VCaP (cell line): ENCODE results near the gene GLCE.

Source experiments
- H3K27ac ChIP-seq: fragments of 450-650 bp; 2 replicates; pipeline ENCODE4 v1.5.1; 2017
- TF ChIP-seq, protein P1 (sequence below): fragments of 450-650 bp; conservative IDR thresholded peaks from 2 replicates; pipeline ENCODE4 v1.5.1; 2017; ENCODE audit warnings: mild to moderate bottlenecking, moderate library complexity

GLCE gene

DNA sequence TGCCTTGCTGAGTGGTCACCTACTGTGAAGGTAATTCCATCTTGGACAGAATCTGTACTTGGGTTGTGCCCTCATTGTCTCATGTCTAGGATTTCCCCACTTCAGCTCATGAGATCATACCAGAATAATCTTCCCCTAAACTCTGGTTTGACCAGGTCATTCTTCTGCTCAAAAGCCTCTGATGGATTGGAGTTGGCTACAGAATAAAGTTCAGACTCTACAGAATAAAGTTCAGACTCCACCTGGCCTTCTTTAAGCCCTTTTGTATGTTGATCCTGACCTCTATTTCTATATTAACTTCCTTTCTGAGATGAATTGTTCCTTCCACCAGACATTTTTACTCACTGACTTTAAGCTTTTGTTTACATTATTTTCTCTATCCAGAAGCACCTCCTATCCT is 6.4 kb upstream of the GLCE start:
- TF ChIP-seq, protein P1, sequence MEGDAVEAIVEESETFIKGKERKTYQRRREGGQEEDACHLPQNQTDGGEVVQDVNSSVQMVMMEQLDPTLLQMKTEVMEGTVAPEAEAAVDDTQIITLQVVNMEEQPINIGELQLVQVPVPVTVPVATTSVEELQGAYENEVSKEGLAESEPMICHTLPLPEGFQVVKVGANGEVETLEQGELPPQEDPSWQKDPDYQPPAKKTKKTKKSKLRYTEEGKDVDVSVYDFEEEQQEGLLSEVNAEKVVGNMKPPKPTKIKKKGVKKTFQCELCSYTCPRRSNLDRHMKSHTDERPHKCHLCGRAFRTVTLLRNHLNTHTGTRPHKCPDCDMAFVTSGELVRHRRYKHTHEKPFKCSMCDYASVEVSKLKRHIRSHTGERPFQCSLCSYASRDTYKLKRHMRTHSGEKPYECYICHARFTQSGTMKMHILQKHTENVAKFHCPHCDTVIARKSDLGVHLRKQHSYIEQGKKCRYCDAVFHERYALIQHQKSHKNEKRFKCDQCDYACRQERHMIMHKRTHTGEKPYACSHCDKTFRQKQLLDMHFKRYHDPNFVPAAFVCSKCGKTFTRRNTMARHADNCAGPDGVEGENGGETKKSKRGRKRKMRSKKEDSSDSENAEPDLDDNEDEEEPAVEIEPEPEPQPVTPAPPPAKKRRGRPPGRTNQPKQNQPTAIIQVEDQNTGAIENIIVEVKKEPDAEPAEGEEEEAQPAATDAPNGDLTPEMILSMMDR = no peak
- no peak overlapping the region for H3K27ac ChIP-seq

DNA sequence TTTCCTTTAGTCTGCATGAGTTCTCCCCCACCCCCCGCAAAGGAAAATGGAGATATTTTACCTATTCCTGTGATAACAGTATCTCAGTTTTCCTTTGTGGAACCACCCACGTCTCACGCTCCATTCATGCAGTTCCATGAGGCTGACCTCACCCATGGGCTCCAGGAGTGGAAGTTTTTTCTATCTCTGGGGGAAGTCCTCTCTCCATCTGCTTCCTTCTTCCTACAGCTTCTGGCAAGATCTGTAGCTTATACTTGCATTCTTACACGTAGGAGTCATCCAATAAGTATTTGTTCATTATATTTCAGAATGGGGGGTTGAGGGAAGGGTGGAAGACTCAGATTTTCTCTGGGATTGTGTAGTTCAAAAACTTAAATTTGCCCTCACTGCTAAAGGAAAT is 5.8 kb upstream of the GLCE start:
- TF ChIP-seq, protein P1 = no peak
- H3K27ac ChIP-seq = no peak overlapping the region

DNA sequence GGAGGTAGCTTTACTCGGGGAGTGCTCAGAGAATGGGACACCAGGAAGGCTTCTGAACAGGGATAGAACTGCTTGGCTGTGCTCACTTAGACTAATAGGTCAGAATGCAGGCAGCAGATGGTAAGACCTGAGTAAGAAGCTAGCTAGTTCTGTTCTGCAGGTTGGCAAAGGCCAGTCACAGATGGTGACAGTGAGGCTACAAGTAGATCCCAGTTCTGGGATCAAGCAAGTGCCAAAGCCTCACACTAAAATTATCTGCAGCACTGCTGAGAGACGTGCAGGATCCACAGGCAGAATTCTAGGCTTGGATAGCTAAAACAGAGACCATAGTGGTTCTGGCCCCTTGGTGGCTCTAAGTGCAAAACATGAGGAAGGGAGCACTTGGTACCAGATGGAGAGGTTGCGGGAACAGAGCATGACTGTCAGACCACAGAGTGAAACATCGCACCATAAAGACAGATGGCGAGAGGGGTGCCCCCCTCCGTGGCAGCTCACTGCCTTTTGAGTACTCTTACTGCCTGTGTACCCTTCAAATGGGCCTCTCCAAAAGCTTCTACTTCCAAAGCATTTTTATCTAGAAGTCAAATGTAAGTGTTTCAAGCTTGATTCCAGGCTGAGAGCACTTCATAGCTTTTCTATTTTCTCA is 3.6 kb upstream of the GLCE start:
- TF ChIP-seq, protein P1 = no peak
- no peak overlapping the region for H3K27ac ChIP-seq

DNA sequence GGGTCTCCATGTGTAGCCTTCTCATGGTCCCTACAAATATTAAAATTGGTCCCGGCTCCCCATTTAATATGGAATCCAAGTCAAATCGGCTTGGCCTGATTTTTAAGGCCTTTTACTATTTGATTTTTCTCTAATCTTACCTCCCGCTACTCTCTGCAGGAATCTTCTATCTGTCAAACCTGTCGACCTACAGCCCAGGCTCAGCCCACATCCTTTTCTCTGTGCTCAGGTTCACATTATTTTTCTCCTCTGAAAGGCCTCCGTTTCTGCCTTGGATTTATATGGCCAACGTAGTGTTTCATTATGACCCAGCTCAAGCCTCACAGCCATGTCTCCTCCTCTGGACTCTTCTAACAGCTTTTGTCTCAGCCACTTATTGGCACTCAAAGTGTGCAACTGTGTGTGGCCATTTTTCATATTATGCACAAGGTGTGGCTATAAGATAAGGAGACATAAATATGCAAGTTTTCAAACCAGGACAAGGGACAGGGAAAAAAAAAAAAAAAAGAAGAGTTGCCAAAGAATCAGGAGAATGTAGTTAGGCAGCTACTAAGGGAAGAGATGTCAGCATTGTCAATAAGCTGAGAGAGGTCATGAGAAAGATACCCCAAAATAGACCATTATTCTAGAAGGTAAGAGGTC is 2.1 kb upstream of the GLCE start:
- TF ChIP-seq, protein P1 = no peak
- H3K27ac ChIP-seq = no peak overlapping the region

DNA sequence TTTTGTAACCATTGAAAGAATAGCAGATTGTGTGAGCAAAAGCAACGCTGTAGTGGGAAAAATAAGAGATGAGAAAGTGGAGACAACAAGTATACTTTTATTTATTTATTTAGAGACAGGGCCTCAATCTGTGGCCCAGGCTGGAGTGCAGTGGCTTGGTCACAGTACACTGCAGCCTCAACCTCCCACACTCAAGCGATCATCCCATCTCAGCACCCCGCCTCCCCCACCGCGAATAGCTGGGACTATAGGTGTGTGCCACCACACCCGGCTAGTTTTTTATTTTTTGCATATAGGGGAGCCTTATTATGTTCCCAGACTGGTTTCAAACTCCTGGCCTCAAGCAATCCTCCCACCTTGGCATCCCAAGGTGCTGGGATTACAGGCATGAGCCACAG is 1.6 kb upstream of the GLCE start:
- no peak overlapping the region for H3K27ac ChIP-seq
- TF ChIP-seq, protein P1 = no peak

DNA sequence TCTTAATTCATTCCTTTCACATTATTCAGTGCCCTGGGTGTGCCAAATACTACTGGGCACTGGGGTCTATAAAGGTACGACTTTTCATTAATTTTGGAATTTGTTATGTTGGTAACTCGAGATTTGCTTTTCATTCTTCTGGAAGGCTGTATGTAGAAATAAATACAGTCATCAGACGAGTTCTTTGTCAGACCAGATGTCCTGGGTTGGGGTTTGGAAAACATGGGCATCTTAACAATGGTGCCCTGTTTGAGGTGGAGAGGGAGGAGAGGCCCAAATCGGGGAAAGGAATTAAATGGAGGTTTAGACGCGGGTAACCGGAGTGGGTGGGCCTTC is 662 bp upstream of the GLCE start:
- H3K27ac ChIP-seq = peak overlapping the region; percentile 72
- TF ChIP-seq, protein P1 = no peak

DNA sequence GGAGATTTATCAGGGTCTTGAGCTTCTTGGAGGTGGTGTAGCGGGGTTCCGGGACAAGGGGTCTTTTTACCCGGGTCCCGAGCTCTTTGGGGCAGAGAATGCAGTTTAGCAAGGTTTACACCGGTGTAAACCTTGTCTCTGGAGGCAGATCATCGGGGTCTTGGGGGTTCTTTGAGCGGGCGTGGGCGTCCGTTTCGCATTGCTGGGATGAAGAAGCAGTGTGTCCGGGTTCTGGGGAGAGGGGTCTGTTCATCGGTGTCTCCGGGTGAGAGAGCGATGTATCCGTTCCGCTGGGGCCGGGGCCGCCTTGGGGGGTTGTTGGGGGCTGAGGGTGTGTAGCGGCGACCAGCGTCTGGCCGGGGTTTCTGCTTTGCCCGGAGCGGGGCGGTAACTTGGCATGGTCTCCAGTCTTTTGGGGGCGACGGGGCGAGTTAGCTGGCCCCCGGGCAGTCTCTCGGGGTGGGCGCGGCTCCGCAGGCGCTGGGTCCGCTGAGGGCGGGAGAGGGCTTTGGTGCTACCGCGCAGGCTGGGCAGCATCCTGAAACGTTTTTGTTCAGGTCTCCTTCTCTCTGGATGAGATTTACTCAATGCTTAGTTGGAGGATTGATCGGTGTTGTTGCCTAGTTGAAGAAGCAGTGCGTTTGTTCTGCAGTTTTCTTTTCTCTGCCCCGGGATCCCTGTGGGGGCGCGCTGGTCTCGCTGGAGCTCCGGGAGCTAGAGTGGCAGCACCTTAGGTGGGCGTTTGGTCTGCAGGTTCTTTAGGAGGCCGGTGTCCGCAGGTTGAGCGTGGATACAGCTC is 843 bp downstream of the GLCE start:
- TF ChIP-seq, protein P1 = peak; percentile 30
- H3K27ac ChIP-seq = peak overlapping the region; percentile 72
